ENCODE data around the gene RTN4RL1. TPM values are rescaled to one million over a fixed set of nuclear protein-coding genes. Genes with fewer than 3 reads are reported as not detected.
A peak's percentile ranks its signal among the peaks of the same experiment; 100 is the strongest.

The RTN4RL1 gene
- total and polyA plus RNA-seq, 2 of the 13 experiments (the other 11 are each of a cell fraction or from before 2014, with no cell fraction given) = 0.01 TPM; not detected in 1

DNA sequence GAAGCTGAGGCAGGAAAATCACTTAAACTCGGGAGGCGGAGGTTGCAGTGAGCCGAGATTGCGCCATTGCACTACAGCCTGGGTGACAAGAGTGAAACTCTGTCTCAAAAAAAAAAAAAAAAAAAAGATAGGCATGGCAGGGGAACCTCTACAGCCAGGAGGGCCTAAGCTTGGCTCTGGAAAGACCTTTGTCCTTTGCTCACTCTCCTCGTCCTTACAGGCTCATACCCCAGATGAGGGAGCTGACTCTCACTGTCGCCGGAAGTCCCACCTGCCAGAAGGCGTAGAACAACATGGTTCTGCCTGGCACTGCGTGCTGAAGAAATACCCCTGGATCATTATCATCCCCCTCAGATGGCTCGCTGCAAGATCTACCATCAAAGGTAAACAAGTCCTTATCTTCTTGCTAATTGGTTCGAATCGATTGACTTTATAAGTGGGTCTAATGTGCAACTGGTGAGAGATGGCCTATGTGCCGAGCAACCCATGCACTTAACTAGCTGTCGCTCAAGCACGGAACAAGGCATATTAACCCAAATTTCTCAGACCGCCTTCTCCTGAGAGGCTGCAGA lies 29.7 kb downstream of the RTN4RL1 start (continued):
- no peak for TF ChIP-seq ZNF607 (CRISPR knock-in tag; IDR thresholded peaks at IDR 0.05; ENCODE audit: borderline replicate concordance)
- peak; percentile 41; the same call in 1 of the 2 replicates for TF ChIP-seq KDM5B (CRISPR knock-in tag; IDR thresholded peaks at IDR 0.05; ENCODE audit: borderline replicate concordance)
- TF ChIP-seq, protein P1, sequence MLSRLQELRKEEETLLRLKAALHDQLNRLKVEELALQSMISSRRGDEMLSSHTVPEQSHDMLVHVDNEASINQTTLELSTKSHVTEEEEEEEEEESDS (CRISPR knock-in tag; IDR thresholded peaks at IDR 0.05; ENCODE audit: borderline replicate concordance) = no peak
- no peak for TF ChIP-seq MLLT10 (CRISPR knock-in tag; IDR thresholded peaks at IDR 0.05)
- no peak for TF ChIP-seq PAWR (CRISPR knock-in tag; IDR thresholded peaks at IDR 0.05; ENCODE audit: borderline replicate concordance)
- TF ChIP-seq, protein P2, sequence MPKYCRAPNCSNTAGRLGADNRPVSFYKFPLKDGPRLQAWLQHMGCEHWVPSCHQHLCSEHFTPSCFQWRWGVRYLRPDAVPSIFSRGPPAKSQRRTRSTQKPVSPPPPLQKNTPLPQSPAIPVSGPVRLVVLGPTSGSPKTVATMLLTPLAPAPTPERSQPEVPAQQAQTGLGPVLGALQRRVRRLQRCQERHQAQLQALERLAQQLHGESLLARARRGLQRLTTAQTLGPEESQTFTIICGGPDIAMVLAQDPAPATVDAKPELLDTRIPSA (CRISPR knock-in tag; IDR thresholded peaks at IDR 0.05; ENCODE audit: borderline replicate concordance) = no peak
- no peak; the same call in 1 of the 2 replicates for TF ChIP-seq DMAP1 (CRISPR knock-in tag; IDR thresholded peaks at IDR 0.05)
- TF ChIP-seq ISL2 (CRISPR knock-in tag; IDR thresholded peaks at IDR 0.05) = no peak
- TF ChIP-seq NFIC (IDR thresholded peaks at IDR 0.05; ENCODE audit: low read length) = no peak
- no peak for TF ChIP-seq GPN1 (CRISPR knock-in tag; IDR thresholded peaks at IDR 0.05; ENCODE audit: borderline replicate concordance)
- no peak for TF ChIP-seq PAX8 (CRISPR knock-in tag; IDR thresholded peaks at IDR 0.05; ENCODE audit: borderline replicate concordance)
- TF ChIP-seq SOX13 (IDR thresholded peaks at IDR 0.05) = no peak
- TF ChIP-seq SOX13 (CRISPR knock-in tag; conservative IDR thresholded peaks at IDR 0.05 in 1 of 2, IDR thresholded peaks at IDR 0.05 in 1 of 2) = 0 out of 4 replicates have a peak, but pooled peaks of 1 of the 2 experiments have one; percentile 9
- TF ChIP-seq ATAD3A (CRISPR knock-in tag; IDR thresholded peaks at IDR 0.05) = no peak
- no peak for TF ChIP-seq U2AF2 (IDR thresholded peaks at IDR 0.05; ENCODE audit: low read depth, low read length)
- TF ChIP-seq, protein P3, sequence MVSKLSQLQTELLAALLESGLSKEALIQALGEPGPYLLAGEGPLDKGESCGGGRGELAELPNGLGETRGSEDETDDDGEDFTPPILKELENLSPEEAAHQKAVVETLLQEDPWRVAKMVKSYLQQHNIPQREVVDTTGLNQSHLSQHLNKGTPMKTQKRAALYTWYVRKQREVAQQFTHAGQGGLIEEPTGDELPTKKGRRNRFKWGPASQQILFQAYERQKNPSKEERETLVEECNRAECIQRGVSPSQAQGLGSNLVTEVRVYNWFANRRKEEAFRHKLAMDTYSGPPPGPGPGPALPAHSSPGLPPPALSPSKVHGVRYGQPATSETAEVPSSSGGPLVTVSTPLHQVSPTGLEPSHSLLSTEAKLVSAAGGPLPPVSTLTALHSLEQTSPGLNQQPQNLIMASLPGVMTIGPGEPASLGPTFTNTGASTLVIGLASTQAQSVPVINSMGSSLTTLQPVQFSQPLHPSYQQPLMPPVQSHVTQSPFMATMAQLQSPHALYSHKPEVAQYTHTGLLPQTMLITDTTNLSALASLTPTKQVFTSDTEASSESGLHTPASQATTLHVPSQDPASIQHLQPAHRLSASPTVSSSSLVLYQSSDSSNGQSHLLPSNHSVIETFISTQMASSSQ (IDR thresholded peaks at IDR 0.05; ENCODE audit: low read depth) = no peak
- TF ChIP-seq, protein P3 (CRISPR knock-in tag; IDR thresholded peaks at IDR 0.05; ENCODE audit: borderline replicate concordance) = peak; percentile 51; the same call in 1 of the 2 replicates
- TF ChIP-seq, protein P4, sequence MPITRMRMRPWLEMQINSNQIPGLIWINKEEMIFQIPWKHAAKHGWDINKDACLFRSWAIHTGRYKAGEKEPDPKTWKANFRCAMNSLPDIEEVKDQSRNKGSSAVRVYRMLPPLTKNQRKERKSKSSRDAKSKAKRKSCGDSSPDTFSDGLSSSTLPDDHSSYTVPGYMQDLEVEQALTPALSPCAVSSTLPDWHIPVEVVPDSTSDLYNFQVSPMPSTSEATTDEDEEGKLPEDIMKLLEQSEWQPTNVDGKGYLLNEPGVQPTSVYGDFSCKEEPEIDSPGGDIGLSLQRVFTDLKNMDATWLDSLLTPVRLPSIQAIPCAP (CRISPR knock-in tag; IDR thresholded peaks at IDR 0.05; ENCODE audit: low read depth) = no peak
- peak; percentile 48; the same call in 1 of the 2 replicates for TF ChIP-seq POLR2G (IDR thresholded peaks at IDR 0.05; ENCODE audit: low read depth, low read length)
- TF ChIP-seq, protein P5, sequence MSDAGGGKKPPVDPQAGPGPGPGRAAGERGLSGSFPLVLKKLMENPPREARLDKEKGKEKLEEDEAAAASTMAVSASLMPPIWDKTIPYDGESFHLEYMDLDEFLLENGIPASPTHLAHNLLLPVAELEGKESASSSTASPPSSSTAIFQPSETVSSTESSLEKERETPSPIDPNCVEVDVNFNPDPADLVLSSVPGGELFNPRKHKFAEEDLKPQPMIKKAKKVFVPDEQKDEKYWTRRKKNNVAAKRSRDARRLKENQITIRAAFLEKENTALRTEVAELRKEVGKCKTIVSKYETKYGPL (CRISPR knock-in tag; IDR thresholded peaks at IDR 0.05) = no peak
- no peak for TF ChIP-seq MEF2D (CRISPR knock-in tag; IDR thresholded peaks at IDR 0.05)
- TF ChIP-seq, protein P6, sequence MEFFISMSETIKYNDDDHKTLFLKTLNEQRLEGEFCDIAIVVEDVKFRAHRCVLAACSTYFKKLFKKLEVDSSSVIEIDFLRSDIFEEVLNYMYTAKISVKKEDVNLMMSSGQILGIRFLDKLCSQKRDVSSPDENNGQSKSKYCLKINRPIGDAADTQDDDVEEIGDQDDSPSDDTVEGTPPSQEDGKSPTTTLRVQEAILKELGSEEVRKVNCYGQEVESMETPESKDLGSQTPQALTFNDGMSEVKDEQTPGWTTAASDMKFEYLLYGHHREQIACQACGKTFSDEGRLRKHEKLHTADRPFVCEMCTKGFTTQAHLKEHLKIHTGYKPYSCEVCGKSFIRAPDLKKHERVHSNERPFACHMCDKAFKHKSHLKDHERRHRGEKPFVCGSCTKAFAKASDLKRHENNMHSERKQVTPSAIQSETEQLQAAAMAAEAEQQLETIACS (CRISPR knock-in tag; IDR thresholded peaks at IDR 0.05) = no peak
- TF ChIP-seq FOXP1 (IDR thresholded peaks at IDR 0.05) = no peak
- TF ChIP-seq FOXP1 (CRISPR knock-in tag; IDR thresholded peaks at IDR 0.05) = 0 out of 2 replicates have a peak, but pooled peaks have one; percentile 5

All from HepG2 (cell line).